Natural killer cell treated with Interleukin-12 subunit alpha and Interleukin-12 subunit beta and Interleukin-15 and Interleukin-18, amount 100 ng/mL, for 72 hours (primary cell): ENCODE measurements around the gene PARD3. TPM values are rescaled to one million over a fixed set of nuclear protein-coding genes. Genes with fewer than 3 reads are reported as not detected.
"Not testable (repeated sequence)": the region's sequence is repeated elsewhere in the genome, so short reads cannot be mapped to it uniquely, and the experiment has no call there.

Experiments used
- ATAC-seq, 2 donors: fragments of 150-1000 bp; cut with Tn5 transposase in 1 of 2; sonication (Bioruptor Pico), chemical (Tn5 transposase) in 1 of 2; 2 replicates each; pipeline ENCODE4 v1.10.0; 2021
- DNase-seq: peaks from one replicate; pipeline ENCODE4 v3.0.0; 2022; ENCODE audit warnings: low spot score
- H3K27ac Mint-ChIP-seq, 2 donors: 1 replicate in 1 of 2; 2 replicates in 1 of 2; pipeline ENCODE4 v1.8.0; 2022; ENCODE audit warnings: mixed read lengths in 2 of 2, mild to moderate bottlenecking in 1 of 2, moderate library complexity in 1 of 2
- H3K27me3 Mint-ChIP-seq, 2 donors: 1 replicate in 1 of 2; 2 replicates in 1 of 2; pipeline ENCODE4 v1.8.0; 2022; ENCODE audit warnings: mixed read lengths in 2 of 2
- H3K36me3 Mint-ChIP-seq: one replicate; pipeline ENCODE4 v1.8.0; 2022; ENCODE audit warnings: mixed read lengths
- H3K4me1 Mint-ChIP-seq, 2 donors: 1 replicate in 1 of 2; 2 replicates in 1 of 2; pipeline ENCODE4 v1.8.0; 2022; ENCODE audit warnings: low read depth in 2 of 2, mixed read lengths in 2 of 2, mild to moderate bottlenecking in 1 of 2
- H3K4me3 Mint-ChIP-seq: one replicate; pipeline ENCODE4 v1.8.0; 2022; ENCODE audit warnings: mixed read lengths
- H3K9me3 Mint-ChIP-seq: 2 replicates; pipeline ENCODE4 v1.8.0; 2022; ENCODE audit warnings: mixed read lengths
- total RNA-seq, 2 donors: library from RNA; stranded (reverse); gene quantifications; one replicate each; pipeline ENCODE4 v1.2.3, GENCODE V29; 2022

Gene PARD3
- total RNA-seq, 2 donors from 2014 or later: 0.56 TPM; not detected in 1

- Mint-ChIP-seq H3K4me3 (no peak overlapping the region), H3K27ac (no peak overlapping the region)
- ATAC-seq: no peak
These were observed 381.6 kb downstream of the PARD3 start for GRCh38 chr10:34433241-34434076.

DNA sequence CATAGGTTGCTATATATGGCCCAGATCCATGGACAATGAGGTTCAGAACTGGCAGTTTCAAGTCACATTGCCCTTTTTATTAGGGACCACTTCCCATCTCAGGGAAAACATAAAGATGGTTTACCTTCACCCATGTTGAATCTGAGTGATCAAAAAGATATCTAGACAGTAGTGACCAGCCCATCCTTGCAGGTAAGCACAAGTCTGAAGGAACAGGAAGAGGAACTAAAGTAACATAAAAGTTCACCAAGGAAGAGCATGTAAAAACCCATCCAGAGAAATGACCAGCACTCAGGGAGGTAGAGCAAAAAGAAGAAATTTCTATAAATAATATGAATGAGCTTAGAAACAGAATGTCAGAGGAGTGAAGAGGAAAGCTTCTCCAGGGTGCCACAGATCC, 382.5 kb downstream of the PARD3 start:
- no peaks in the 10 kb centered on the region for H3K9me3 Mint-ChIP-seq
- no peak for ATAC-seq
- no peak overlapping the region for H3K4me3 Mint-ChIP-seq
- H3K4me1 Mint-ChIP-seq: peaks cover 8% of the 10 kb centered on the region in 2 donors
- H3K27ac Mint-ChIP-seq: no peak overlapping the region
- peaks cover 4% of the 10 kb centered on the region for H3K36me3 Mint-ChIP-seq
- no peak for DNase-seq
- peaks cover 17 to 18% of the 10 kb centered on the region in 2 donors for H3K27me3 Mint-ChIP-seq

More at GRCh38 chr10:34433241-34434076, 381.6 kb downstream of the PARD3 start:
- Mint-ChIP-seq H3K9me3 (no peaks in the 10 kb centered on the region), H3K36me3 (peaks cover 4% of the 10 kb centered on the region), H3K27me3 (peaks cover 19 to 20% of the 10 kb centered on the region in 2 donors), H3K4me1 (peaks cover 8% of the 10 kb centered on the region in 2 donors)
- no peak for DNase-seq

DNA sequence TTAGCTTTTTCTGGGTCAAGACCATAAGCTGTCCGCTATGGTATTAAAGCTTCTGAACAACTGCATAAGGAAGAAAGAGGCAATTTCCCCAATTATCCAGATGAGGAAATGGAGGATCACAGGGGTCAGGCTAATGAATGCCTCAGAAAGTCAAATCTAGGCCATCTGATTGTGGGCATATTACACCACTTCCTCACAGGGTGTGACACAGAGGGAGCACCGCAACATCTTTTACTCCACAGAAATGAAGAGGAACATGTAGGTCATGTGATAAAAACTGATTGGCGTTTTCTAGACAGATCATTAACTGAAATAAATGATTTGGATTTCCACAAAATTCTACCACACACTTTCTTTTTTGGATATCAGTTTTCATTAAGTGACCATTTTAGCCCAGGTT, 384.4 kb downstream of the PARD3 start:
- no peak for ATAC-seq
- Mint-ChIP-seq H3K9me3 (no peaks in the 10 kb centered on the region), H3K4me3 (no peak overlapping the region), H3K36me3 (peaks cover 4% of the 10 kb centered on the region), H3K27me3 (peaks cover 17 to 20% of the 10 kb centered on the region in 2 donors), H3K4me1 (peaks cover 8% of the 10 kb centered on the region in 2 donors), H3K27ac (no peak overlapping the region)
- DNase-seq: no peak

- peaks cover 8% of the 10 kb centered on the region in 2 donors for H3K4me1 Mint-ChIP-seq
- ATAC-seq: no peak
- no peak for DNase-seq
- H3K27me3 Mint-ChIP-seq: peaks cover 17 to 18% of the 10 kb centered on the region in 2 donors
- no peak overlapping the region for H3K27ac Mint-ChIP-seq
- peaks cover 4% of the 10 kb centered on the region for H3K36me3 Mint-ChIP-seq
- H3K9me3 Mint-ChIP-seq: no peaks in the 10 kb centered on the region
- no peak overlapping the region for H3K4me3 Mint-ChIP-seq
These were observed 386.6 kb downstream of the PARD3 start for GRCh38 chr10:34428501-34428900.

DNA sequence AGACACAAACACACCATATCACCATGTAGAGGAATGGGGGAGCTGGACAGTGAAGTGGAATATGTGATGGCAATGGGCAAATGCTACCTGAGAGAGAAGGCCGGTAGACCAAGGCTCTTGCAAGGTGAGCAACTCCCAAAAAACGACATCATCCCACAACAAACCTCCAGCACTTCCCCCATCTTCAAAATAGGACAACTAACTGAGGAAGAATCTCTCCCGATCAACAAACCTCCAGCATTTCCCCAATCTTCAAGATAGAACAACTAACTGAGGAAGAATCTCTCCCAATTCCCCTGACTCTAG, 387.2 kb downstream of the PARD3 start:
- Mint-ChIP-seq H3K4me1 (peaks cover 8% of the 10 kb centered on the region in 2 donors), H3K4me3 (no peak overlapping the region), H3K27ac (no peak overlapping the region), H3K9me3 (no peaks in the 10 kb centered on the region), H3K36me3 (peaks cover 4% of the 10 kb centered on the region), H3K27me3 (peaks cover 16 to 18% of the 10 kb centered on the region in 2 donors)
- DNase-seq: no peak
- ATAC-seq: no peak

- H3K9me3 Mint-ChIP-seq, H3K4me3 Mint-ChIP-seq, H3K4me1 Mint-ChIP-seq, H3K36me3 Mint-ChIP-seq, H3K27ac Mint-ChIP-seq, DNase-seq, ATAC-seq: not testable (repeated sequence)
- peaks cover 11 to 14% of the 10 kb centered on the region in 2 donors for H3K27me3 Mint-ChIP-seq
These were observed 387.8 kb downstream of the PARD3 start for GRCh38 chr10:34427158-34427910.

GRCh38 chr10:34426538-34427157, 388.4 kb downstream of the PARD3 start:
- not testable (repeated sequence) for H3K9me3 Mint-ChIP-seq, H3K36me3 Mint-ChIP-seq, ATAC-seq, H3K4me1 Mint-ChIP-seq, H3K4me3 Mint-ChIP-seq, H3K27ac Mint-ChIP-seq, DNase-seq
- peaks cover 6 to 10% of the 10 kb centered on the region in 2 donors for H3K27me3 Mint-ChIP-seq

DNA sequence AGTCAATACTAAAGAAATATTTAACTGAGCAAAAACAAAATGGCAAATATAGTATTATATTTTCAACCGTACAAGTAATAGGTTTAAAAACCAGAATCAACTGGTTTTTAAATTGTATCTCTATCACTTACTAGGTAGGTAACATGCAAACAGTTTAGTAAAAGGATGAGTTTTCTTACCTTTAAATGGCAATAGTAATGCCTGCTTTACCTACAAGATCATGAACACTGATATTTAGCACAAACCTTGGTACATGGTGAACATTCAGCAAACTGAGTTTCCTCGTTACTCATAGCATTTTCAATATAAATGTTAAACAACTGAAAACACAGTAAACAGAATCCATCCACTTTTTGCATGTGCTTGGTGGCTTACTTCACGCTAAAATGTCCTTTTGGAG, 389.1 kb downstream of the PARD3 start:
- no peak overlapping the region for H3K27ac Mint-ChIP-seq
- no peaks in the 10 kb centered on the region for H3K9me3 Mint-ChIP-seq
- H3K27me3 Mint-ChIP-seq: peaks cover 4 to 9% of the 10 kb centered on the region in 2 donors
- ATAC-seq (no peak), DNase-seq (no peak)
- peaks cover 6% of the 10 kb centered on the region in 2 donors for H3K4me1 Mint-ChIP-seq
- peaks cover 2% of the 10 kb centered on the region for H3K36me3 Mint-ChIP-seq
- no peak overlapping the region for H3K4me3 Mint-ChIP-seq

GRCh38 chr10:34423673-34424625, 391.1 kb downstream of the PARD3 start:
- Mint-ChIP-seq H3K4me3 (no peak overlapping the region), H3K9me3 (no peaks in the 10 kb centered on the region), H3K27me3 (peaks cover 0 to 9% of the 10 kb centered on the region in 2 donors), H3K36me3 (no peaks in the 10 kb centered on the region), H3K4me1 (no peaks in the 10 kb centered on the region), H3K27ac (no peak overlapping the region)
- DNase-seq: no peak
- no peak for ATAC-seq

DNA sequence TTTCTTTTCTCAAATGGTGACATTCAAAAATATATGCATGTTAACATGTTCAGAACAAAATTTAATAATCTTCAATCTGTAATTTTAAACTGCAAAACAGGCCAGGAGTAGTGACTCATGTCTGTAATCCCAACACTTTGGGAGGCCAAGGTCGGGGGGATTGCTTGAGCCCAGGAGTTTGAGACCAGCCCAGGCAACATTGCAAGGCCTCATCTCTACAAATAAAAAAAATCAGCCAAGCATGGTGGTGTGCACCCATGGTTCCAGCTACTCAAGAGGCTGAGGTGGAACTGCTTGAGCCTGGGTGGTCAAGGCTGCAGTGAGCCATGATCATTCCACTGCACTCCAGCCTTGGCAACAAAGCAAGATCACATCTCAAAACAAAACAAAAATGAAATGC, 394.3 kb downstream of the PARD3 start:
- no peaks in the 10 kb centered on the region for H3K9me3 Mint-ChIP-seq
- ATAC-seq (no peak), DNase-seq (no peak)
- peaks cover 0 to 7% of the 10 kb centered on the region in 2 donors for H3K27me3 Mint-ChIP-seq
- no peaks in the 10 kb centered on the region for H3K4me1 Mint-ChIP-seq
- no peak overlapping the region for H3K27ac Mint-ChIP-seq
- no peak overlapping the region for H3K4me3 Mint-ChIP-seq
- H3K36me3 Mint-ChIP-seq: no peaks in the 10 kb centered on the region

GRCh38 chr10:34420273-34420672, 394.8 kb downstream of the PARD3 start:
- Mint-ChIP-seq H3K36me3 (no peaks in the 10 kb centered on the region), H3K4me1 (no peaks in the 10 kb centered on the region), H3K27me3 (peaks cover 0 to 7% of the 10 kb centered on the region in 2 donors), H3K4me3 (no peak overlapping the region), H3K9me3 (no peaks in the 10 kb centered on the region), H3K27ac (no peak overlapping the region)
- ATAC-seq: no peak
- no peak for DNase-seq

GRCh38 chr10:34415039-34415438, 400.1 kb downstream of the PARD3 start:
- Mint-ChIP-seq H3K27me3 (peaks cover 4 to 13% of the 10 kb centered on the region in 2 donors), H3K4me1 (no peaks in the 10 kb centered on the region), H3K36me3 (no peaks in the 10 kb centered on the region), H3K4me3 (no peak overlapping the region), H3K27ac (no peak overlapping the region), H3K9me3 (no peaks in the 10 kb centered on the region)
- ATAC-seq (no peak), DNase-seq (no peak)
